Measurements from ENCODE around the gene ABCA13.

ABCA13 gene

GRCh38 chr7:48347230-48347825 lies 176.1 kb downstream of the ABCA13 start:
- H3K4me3 ChIP-seq (ENCODE audit: low read length) = no peak overlapping the region
- no peaks in the 10 kb centered on the region for H3K79me2 ChIP-seq (ENCODE audit: control insufficient read depth, low read length)
- H3K9me2 ChIP-seq (replicated peaks; ENCODE audit: control insufficient read depth, low read length) = no peaks in the 10 kb centered on the region
- no peak for TF ChIP-seq CTCF (IDR thresholded peaks at IDR 0.05; ENCODE audit: low read depth, low read length, poor library complexity, severe bottlenecking)
- TF ChIP-seq EZH2phosphoT487 (IDR thresholded peaks at IDR 0.05; ENCODE audit: borderline replicate concordance, low read length) = no peak
- H3K9me3 ChIP-seq (ENCODE audit: control insufficient read depth, insufficient read depth, low read length) = no peaks in the 10 kb centered on the region
- H4K20me1 ChIP-seq (ENCODE audit: control insufficient read depth, insufficient read depth, low read depth, low read length) = no peaks in the 10 kb centered on the region
- H3K27ac ChIP-seq (ENCODE audit: low read depth, low read length) = no peak overlapping the region
- no peak overlapping the region for H3K4me2 ChIP-seq (ENCODE audit: low read length)
- H3F3A ChIP-seq (ENCODE audit: control insufficient read depth, insufficient read depth) = no peaks in the 10 kb centered on the region
- H3K4me1 ChIP-seq (ENCODE audit: control insufficient read depth, low read length) = no peaks in the 10 kb centered on the region
- no peaks in the 10 kb centered on the region for H3K27me3 ChIP-seq (ENCODE audit: control insufficient read depth, low read length)
- no peaks in the 10 kb centered on the region for H3K36me3 ChIP-seq (ENCODE audit: control insufficient read depth, low read length)

- Histone ChIP-seq H3K79me2 (ENCODE audit: control insufficient read depth, low read length) (no peaks in the 10 kb centered on the region), H3K27ac (ENCODE audit: low read depth, low read length) (no peak overlapping the region), H3K27me3 (ENCODE audit: control insufficient read depth, low read length) (no peaks in the 10 kb centered on the region), H3K4me1 (ENCODE audit: control insufficient read depth, low read length) (no peaks in the 10 kb centered on the region), H3F3A (ENCODE audit: control insufficient read depth, insufficient read depth) (no peaks in the 10 kb centered on the region), H3K4me2 (ENCODE audit: low read length) (no peak overlapping the region), H3K9me2 (replicated peaks; ENCODE audit: control insufficient read depth, low read length) (no peaks in the 10 kb centered on the region; the same call in 1 of the 2 replicates), H3K4me3 (ENCODE audit: low read length) (no peak overlapping the region), H3K9me3 (ENCODE audit: control insufficient read depth, insufficient read depth, low read length) (no peaks in the 10 kb centered on the region), H4K20me1 (ENCODE audit: control insufficient read depth, insufficient read depth, low read depth, low read length) (no peaks in the 10 kb centered on the region), H3K36me3 (ENCODE audit: control insufficient read depth, low read length) (no peaks in the 10 kb centered on the region)
- no peak for TF ChIP-seq CTCF (IDR thresholded peaks at IDR 0.05; ENCODE audit: low read depth, low read length, poor library complexity, severe bottlenecking)
- no peak for TF ChIP-seq EZH2phosphoT487 (IDR thresholded peaks at IDR 0.05; ENCODE audit: borderline replicate concordance, low read length)
Measured at GRCh38 chr7:48350515-48350914, 179.3 kb downstream of the ABCA13 start.

GRCh38 chr7:48351900-48352299 lies 180.6 kb downstream of the ABCA13 start:
- no peaks in the 10 kb centered on the region for H3K79me2 ChIP-seq (ENCODE audit: control insufficient read depth, low read length)
- H3K9me3 ChIP-seq (ENCODE audit: control insufficient read depth, insufficient read depth, low read length) = no peaks in the 10 kb centered on the region
- H3K4me1 ChIP-seq (ENCODE audit: control insufficient read depth, low read length) = no peaks in the 10 kb centered on the region
- H3K4me3 ChIP-seq (ENCODE audit: low read length) = no peak overlapping the region
- no peak overlapping the region for H3K27ac ChIP-seq (ENCODE audit: low read depth, low read length)
- H3K27me3 ChIP-seq (ENCODE audit: control insufficient read depth, low read length) = no peaks in the 10 kb centered on the region
- no peak overlapping the region for H3K4me2 ChIP-seq (ENCODE audit: low read length)
- no peaks in the 10 kb centered on the region for H3F3A ChIP-seq (ENCODE audit: control insufficient read depth, insufficient read depth)
- H4K20me1 ChIP-seq (ENCODE audit: control insufficient read depth, insufficient read depth, low read depth, low read length) = no peaks in the 10 kb centered on the region
- H3K36me3 ChIP-seq (ENCODE audit: control insufficient read depth, low read length) = no peaks in the 10 kb centered on the region
- no peaks in the 10 kb centered on the region; the same call in 1 of the 2 replicates for H3K9me2 ChIP-seq (replicated peaks; ENCODE audit: control insufficient read depth, low read length)
- TF ChIP-seq EZH2phosphoT487 (IDR thresholded peaks at IDR 0.05; ENCODE audit: borderline replicate concordance, low read length) = no peak
- no peak for TF ChIP-seq CTCF (IDR thresholded peaks at IDR 0.05; ENCODE audit: low read depth, low read length, poor library complexity, severe bottlenecking)

Measured in DOHH2 (cell line).